HEK293 (cell line): Measurements from ENCODE around the gene SPECC1.
A peak's percentile ranks its signal among the peaks of the same experiment; 100 is the strongest.

Experiments
- CTCF ChIA-PET: fragments of 350-600 bp; formaldehyde crosslinking; extraction: SDS; loops from one replicate; lab custom pipeline; 2021; ENCODE audit warnings: antibody characterized with exemption; lab: Yijun Ruan, JAX
- POLR2A ChIA-PET: fragments of 300-600 bp; formaldehyde crosslinking; extraction: SDS; loops from one replicate; lab custom pipeline; 2020; ENCODE audit warnings: antibody characterized with exemption, inconsistent platforms; lab: Yijun Ruan, JAX
- H3K27ac ChIP-seq: fragments of 200-500 bp; sonication (Bioruptor generic); 2 replicates; pipeline ENCODE4 v1.5.1; 2014; ENCODE audit warnings: low read depth, low read length, control low read depth, inconsistent platforms; ENCODE audit errors: extremely low read depth
- H3K36me3 ChIP-seq, 2 experiments: fragments of 200-500 bp in 1 of 2; sonication (Bioruptor generic) in 1 of 2; 1 replicate in 1 of 2; 2 replicates in 1 of 2; pipeline ENCODE4 v1.5.1; 2014 to 2017; ENCODE audit warnings: inconsistent platforms in 2 of 2, low read length in 2 of 2; ENCODE audit not compliant: control insufficient read depth in 2 of 2, insufficient read depth in 1 of 2
- H3K4me1 ChIP-seq: fragments of 200-500 bp; sonication (Bioruptor generic); 2 replicates; pipeline ENCODE4 v1.5.1; 2014; ENCODE audit warnings: mild to moderate bottlenecking, low read length, inconsistent platforms; ENCODE audit not compliant: control insufficient read depth, insufficient read depth
- H3K4me3 ChIP-seq: 2 replicates; pipeline ENCODE4 v1.5.1; 2011; ENCODE audit warnings: low read depth, mild to moderate bottlenecking, control low read depth, low read length, moderate library complexity
- H3K9me3 ChIP-seq: fragments of 200-500 bp; sonication (Bioruptor generic); 2 replicates; pipeline ENCODE4 v1.5.1; 2014; ENCODE audit warnings: low read depth, low read length, inconsistent platforms; ENCODE audit not compliant: control insufficient read depth, insufficient read depth
- SP2 ChIP-seq: fragments of 450-650 bp; formaldehyde crosslinking; IDR thresholded peaks from 2 replicates; pipeline ENCODE4 v1.5.1; 2016; ENCODE audit warnings: missing biosample characterization, missing genetic modification characterization
- ZFHX2 ChIP-seq: fragments of 450-650 bp; formaldehyde crosslinking; conservative IDR thresholded peaks from 2 replicates; pipeline ENCODE4 v1.5.1; 2016; ENCODE audit warnings: missing biosample characterization, missing genetic modification characterization
- ZFP37 ChIP-seq: fragments of 450-650 bp; formaldehyde crosslinking; IDR thresholded peaks from 2 replicates; pipeline ENCODE4 v1.5.1; 2016; ENCODE audit warnings: missing biosample characterization, missing genetic modification characterization
- ZNF239 ChIP-seq: fragments of 450-650 bp; formaldehyde crosslinking; IDR thresholded peaks from 2 replicates; pipeline ENCODE4 v1.5.1; 2016; ENCODE audit warnings: missing biosample characterization, missing genetic modification characterization
- ZNF610 ChIP-seq: fragments of 450-650 bp; formaldehyde crosslinking; IDR thresholded peaks from 2 replicates; pipeline ENCODE4 v1.5.1; 2016; ENCODE audit warnings: missing biosample characterization, missing genetic modification characterization, borderline replicate concordance
- ZNF658 ChIP-seq: fragments of 450-650 bp; formaldehyde crosslinking; IDR thresholded peaks from 2 replicates; pipeline ENCODE4; 2016; ENCODE audit warnings: missing biosample characterization, missing genetic modification characterization
- ZSCAN23 ChIP-seq: fragments of 450-650 bp; formaldehyde crosslinking; IDR thresholded peaks from 2 replicates; pipeline ENCODE4 v1.5.1; 2016; ENCODE audit warnings: missing biosample characterization, missing genetic modification characterization
- ZXDB ChIP-seq: fragments of 450-650 bp; formaldehyde crosslinking; IDR thresholded peaks from 2 replicates; pipeline ENCODE4 v1.5.1; 2016; ENCODE audit warnings: missing biosample characterization, missing genetic modification characterization
- TF ChIP-seq, protein P1 (sequence below): fragments of 450-650 bp; formaldehyde crosslinking; IDR thresholded peaks from 2 replicates; pipeline ENCODE4 v1.5.1; 2016; ENCODE audit warnings: missing biosample characterization, missing genetic modification characterization
- TF ChIP-seq, protein P2 (sequence below): fragments of 450-650 bp; formaldehyde crosslinking; IDR thresholded peaks from 2 replicates; pipeline ENCODE4 v1.5.1; 2016; ENCODE audit warnings: missing biosample characterization, missing genetic modification characterization
- TF ChIP-seq, protein P3 (sequence below): fragments of 450-650 bp; formaldehyde crosslinking; IDR thresholded peaks from 2 replicates; pipeline ENCODE4 v1.5.1; 2016; ENCODE audit warnings: missing biosample characterization, missing genetic modification characterization, borderline replicate concordance
- TF ChIP-seq, protein P4 (sequence below): fragments of 450-650 bp; formaldehyde crosslinking; IDR thresholded peaks from 2 replicates; pipeline ENCODE4 v1.5.1; 2016; ENCODE audit warnings: missing biosample characterization, missing genetic modification characterization
- TF ChIP-seq, protein P5 (sequence below): fragments of 450-650 bp; formaldehyde crosslinking; IDR thresholded peaks from 2 replicates; pipeline ENCODE4 v1.5.1; 2016; ENCODE audit warnings: missing biosample characterization, missing genetic modification characterization
- TF ChIP-seq, protein P6 (sequence below): fragments of 450-650 bp; formaldehyde crosslinking; IDR thresholded peaks from 2 replicates; pipeline ENCODE4 v1.5.1; 2016; ENCODE audit warnings: missing biosample characterization, missing genetic modification characterization

SPECC1 gene, protein sequence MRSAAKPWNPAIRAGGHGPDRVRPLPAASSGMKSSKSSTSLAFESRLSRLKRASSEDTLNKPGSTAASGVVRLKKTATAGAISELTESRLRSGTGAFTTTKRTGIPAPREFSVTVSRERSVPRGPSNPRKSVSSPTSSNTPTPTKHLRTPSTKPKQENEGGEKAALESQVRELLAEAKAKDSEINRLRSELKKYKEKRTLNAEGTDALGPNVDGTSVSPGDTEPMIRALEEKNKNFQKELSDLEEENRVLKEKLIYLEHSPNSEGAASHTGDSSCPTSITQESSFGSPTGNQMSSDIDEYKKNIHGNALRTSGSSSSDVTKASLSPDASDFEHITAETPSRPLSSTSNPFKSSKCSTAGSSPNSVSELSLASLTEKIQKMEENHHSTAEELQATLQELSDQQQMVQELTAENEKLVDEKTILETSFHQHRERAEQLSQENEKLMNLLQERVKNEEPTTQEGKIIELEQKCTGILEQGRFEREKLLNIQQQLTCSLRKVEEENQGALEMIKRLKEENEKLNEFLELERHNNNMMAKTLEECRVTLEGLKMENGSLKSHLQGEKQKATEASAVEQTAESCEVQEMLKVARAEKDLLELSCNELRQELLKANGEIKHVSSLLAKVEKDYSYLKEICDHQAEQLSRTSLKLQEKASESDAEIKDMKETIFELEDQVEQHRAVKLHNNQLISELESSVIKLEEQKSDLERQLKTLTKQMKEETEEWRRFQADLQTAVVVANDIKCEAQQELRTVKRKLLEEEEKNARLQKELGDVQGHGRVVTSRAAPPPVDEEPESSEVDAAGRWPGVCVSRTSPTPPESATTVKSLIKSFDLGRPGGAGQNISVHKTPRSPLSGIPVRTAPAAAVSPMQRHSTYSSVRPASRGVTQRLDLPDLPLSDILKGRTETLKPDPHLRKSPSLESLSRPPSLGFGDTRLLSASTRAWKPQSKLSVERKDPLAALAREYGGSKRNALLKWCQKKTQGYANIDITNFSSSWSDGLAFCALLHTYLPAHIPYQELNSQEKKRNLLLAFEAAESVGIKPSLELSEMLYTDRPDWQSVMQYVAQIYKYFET

DNA sequence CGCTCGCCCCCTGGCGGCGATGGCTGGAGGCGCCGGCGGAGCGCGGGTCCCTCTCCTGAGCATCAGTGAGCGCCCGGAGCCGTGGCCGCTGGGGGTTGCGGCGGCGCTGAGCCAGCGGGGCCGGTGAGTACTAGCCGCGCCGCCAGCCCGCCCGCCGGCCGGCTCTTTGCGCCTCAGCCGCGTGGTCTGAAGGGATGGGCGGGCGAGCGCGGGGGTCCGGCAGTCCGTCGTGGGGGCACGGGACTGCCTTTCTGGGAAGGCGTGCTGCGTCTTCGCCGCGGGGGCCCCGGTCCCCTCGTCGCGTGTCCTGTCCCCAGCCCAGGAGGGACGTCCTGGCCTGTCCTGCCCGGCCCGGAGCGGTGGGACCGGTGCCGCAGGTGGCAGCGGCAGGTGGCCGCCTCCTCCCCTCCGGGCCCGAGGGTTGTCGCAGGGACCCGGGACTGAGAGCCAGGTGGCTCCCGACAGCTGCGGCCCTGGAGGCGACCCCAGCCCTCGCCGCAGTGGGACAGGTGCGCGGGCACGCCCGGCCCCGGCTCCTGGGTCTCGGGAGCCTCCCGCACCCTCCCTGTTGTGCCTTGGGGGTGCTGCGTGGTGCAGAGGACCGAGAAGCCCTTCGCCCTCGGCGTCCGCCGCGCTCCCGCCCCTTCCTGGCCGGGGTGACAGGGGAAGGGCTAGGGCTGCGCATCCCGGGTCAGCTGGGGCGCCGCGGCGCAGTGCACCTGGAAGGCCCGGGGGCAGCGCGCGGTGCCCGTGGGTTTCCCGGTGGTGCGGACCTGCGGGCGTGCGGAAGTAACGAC lies at the start of gene SPECC1:
TSS of gene SPECC1 (plus strand) at position 58 of the 797 bp plus-strand sequence. CDS start 87,293 bp downstream, outside the sequence.
- H3K27ac ChIP-seq: peak within 1 kb of the TSS; percentile 72
- TF ChIP-seq, protein P1, sequence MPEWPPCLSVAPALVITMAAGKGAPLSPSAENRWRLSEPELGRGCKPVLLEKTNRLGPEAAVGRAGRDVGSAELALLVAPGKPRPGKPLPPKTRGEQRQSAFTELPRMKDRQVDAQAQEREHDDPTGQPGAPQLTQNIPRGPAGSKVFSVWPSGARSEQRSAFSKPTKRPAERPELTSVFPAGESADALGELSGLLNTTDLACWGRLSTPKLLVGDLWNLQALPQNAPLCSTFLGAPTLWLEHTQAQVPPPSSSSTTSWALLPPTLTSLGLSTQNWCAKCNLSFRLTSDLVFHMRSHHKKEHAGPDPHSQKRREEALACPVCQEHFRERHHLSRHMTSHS (tag by site-specific recombination): no peak
- TF ChIP-seq ZNF239 (tag by site-specific recombination) (no peak), SP2 (tag by site-specific recombination) (peak; percentile 53), ZFHX2 (tag by site-specific recombination) (0 out of 2 replicates have a peak, but pooled peaks have one; percentile 5), ZNF658 (tag by site-specific recombination) (no peak), ZNF610 (tag by site-specific recombination) (no peak; the same call in 1 of the 2 replicates), ZSCAN23 (no peak), ZXDB (tag by site-specific recombination) (0 out of 2 replicates have a peak, but pooled peaks have one; percentile 22), ZFP37 (tag by site-specific recombination) (peak; percentile 65; the same call in 1 of the 2 replicates)
- TF ChIP-seq, protein P2, sequence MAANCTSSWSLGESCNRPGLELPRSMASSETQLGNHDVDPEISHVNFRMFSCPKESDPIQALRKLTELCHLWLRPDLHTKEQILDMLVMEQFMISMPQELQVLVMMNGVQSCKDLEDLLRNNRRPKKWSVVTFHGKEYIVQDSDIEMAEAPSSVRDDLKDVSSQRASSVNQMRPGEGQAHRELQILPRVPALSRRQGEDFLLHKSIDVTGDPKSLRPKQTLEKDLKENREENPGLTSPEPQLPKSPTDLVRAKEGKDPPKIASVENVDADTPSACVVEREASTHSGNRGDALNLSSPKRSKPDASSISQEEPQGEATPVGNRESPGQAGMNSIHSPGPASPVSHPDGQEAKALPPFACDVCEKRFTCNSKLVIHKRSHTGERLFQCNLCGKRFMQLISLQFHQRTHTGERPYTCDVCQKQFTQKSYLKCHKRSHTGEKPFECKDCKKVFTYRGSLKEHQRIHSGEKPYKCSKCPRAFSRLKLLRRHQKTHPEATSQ (tag by site-specific recombination): no peak; the same call in 1 of the 2 replicates
- TF ChIP-seq, protein P3, sequence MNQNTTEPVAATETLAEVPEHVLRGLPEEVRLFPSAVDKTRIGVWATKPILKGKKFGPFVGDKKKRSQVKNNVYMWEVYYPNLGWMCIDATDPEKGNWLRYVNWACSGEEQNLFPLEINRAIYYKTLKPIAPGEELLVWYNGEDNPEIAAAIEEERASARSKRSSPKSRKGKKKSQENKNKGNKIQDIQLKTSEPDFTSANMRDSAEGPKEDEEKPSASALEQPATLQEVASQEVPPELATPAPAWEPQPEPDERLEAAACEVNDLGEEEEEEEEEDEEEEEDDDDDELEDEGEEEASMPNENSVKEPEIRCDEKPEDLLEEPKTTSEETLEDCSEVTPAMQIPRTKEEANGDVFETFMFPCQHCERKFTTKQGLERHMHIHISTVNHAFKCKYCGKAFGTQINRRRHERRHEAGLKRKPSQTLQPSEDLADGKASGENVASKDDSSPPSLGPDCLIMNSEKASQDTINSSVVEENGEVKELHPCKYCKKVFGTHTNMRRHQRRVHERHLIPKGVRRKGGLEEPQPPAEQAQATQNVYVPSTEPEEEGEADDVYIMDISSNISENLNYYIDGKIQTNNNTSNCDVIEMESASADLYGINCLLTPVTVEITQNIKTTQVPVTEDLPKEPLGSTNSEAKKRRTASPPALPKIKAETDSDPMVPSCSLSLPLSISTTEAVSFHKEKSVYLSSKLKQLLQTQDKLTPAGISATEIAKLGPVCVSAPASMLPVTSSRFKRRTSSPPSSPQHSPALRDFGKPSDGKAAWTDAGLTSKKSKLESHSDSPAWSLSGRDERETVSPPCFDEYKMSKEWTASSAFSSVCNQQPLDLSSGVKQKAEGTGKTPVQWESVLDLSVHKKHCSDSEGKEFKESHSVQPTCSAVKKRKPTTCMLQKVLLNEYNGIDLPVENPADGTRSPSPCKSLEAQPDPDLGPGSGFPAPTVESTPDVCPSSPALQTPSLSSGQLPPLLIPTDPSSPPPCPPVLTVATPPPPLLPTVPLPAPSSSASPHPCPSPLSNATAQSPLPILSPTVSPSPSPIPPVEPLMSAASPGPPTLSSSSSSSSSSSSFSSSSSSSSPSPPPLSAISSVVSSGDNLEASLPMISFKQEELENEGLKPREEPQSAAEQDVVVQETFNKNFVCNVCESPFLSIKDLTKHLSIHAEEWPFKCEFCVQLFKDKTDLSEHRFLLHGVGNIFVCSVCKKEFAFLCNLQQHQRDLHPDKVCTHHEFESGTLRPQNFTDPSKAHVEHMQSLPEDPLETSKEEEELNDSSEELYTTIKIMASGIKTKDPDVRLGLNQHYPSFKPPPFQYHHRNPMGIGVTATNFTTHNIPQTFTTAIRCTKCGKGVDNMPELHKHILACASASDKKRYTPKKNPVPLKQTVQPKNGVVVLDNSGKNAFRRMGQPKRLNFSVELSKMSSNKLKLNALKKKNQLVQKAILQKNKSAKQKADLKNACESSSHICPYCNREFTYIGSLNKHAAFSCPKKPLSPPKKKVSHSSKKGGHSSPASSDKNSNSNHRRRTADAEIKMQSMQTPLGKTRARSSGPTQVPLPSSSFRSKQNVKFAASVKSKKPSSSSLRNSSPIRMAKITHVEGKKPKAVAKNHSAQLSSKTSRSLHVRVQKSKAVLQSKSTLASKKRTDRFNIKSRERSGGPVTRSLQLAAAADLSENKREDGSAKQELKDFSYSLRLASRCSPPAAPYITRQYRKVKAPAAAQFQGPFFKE: no peak
- TF ChIP-seq, protein P4, sequence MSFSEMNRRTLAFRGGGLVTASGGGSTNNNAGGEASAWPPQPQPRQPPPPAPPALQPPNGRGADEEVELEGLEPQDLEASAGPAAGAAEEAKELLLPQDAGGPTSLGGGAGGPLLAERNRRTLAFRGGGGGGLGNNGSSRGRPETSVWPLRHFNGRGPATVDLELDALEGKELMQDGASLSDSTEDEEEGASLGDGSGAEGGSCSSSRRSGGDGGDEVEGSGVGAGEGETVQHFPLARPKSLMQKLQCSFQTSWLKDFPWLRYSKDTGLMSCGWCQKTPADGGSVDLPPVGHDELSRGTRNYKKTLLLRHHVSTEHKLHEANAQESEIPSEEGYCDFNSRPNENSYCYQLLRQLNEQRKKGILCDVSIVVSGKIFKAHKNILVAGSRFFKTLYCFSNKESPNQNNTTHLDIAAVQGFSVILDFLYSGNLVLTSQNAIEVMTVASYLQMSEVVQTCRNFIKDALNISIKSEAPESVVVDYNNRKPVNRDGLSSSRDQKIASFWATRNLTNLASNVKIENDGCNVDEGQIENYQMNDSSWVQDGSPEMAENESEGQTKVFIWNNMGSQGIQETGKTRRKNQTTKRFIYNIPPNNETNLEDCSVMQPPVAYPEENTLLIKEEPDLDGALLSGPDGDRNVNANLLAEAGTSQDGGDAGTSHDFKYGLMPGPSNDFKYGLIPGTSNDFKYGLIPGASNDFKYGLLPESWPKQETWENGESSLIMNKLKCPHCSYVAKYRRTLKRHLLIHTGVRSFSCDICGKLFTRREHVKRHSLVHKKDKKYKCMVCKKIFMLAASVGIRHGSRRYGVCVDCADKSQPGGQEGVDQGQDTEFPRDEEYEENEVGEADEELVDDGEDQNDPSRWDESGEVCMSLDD: peak; percentile 72; the same call in 1 of the 2 replicates
- TF ChIP-seq, protein P5, sequence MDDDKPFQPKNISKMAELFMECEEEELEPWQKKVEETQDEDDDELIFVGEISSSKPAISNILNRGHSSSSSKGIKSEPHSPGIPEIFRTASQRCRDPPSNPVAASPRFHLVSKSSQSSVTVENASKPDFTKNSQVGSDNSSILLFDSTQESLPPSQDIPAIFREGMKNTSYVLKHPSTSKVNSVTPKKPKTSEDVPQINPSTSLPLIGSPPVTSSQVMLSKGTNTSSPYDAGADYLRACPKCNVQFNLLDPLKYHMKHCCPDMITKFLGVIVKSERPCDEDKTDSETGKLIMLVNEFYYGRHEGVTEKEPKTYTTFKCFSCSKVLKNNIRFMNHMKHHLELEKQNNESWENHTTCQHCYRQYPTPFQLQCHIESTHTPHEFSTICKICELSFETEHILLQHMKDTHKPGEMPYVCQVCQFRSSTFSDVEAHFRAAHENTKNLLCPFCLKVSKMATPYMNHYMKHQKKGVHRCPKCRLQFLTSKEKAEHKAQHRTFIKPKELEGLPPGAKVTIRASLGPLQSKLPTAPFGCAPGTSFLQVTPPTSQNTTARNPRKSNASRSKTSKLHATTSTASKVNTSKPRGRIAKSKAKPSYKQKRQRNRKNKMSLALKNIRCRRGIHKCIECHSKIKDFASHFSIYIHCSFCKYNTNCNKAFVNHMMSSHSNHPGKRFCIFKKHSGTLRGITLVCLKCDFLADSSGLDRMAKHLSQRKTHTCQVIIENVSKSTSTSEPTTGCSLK (tag by site-specific recombination): no peak
- TF ChIP-seq, protein P6, sequence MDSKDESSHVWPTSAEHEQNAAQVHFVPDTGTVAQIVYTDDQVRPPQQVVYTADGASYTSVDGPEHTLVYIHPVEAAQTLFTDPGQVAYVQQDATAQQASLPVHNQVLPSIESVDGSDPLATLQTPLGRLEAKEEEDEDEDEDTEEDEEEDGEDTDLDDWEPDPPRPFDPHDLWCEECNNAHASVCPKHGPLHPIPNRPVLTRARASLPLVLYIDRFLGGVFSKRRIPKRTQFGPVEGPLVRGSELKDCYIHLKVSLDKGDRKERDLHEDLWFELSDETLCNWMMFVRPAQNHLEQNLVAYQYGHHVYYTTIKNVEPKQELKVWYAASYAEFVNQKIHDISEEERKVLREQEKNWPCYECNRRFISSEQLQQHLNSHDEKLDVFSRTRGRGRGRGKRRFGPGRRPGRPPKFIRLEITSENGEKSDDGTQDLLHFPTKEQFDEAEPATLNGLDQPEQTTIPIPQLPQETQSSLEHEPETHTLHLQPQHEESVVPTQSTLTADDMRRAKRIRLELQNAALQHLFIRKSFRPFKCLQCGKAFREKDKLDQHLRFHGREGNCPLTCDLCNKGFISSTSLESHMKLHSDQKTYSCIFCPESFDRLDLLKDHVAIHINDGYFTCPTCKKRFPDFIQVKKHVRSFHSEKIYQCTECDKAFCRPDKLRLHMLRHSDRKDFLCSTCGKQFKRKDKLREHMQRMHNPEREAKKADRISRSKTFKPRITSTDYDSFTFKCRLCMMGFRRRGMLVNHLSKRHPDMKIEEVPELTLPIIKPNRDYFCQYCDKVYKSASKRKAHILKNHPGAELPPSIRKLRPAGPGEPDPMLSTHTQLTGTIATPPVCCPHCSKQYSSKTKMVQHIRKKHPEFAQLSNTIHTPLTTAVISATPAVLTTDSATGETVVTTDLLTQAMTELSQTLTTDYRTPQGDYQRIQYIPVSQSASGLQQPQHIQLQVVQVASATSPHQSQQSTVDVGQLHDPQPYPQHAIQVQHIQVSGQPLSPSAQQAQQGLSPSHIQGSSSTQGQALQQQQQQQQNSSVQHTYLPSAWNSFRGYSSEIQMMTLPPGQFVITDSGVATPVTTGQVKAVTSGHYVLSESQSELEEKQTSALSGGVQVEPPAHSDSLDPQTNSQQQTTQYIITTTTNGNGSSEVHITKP (tag by site-specific recombination): peak; percentile 79

More for the DNA sequence above, at the start of gene SPECC1:
- Histone ChIP-seq H3K4me1 (peaks cover 12% of the 10 kb centered on the region), H3K9me3 (no peaks in the 10 kb centered on the region), H3K4me3 (peak within 1 kb of the TSS; percentile 87), H3K36me3 (no peaks in the 10 kb centered on the region)
- ChIA-PET CTCF (interaction anchor here (0.6 to 6.3 kb wide), 35 partner anchors 9 to 1969 kb away, joined by 3 to 68 read pairs (median 4); partner anchors contain the start of gene AKAP10), POLR2A (interaction anchor here (0.6 to 2.0 kb wide), 18 partner anchors 10 to 1244 kb away, joined by 3 to 20 read pairs (median 5); partner anchors contain the start of genes AKAP10, NATD1 and ULK2)
